Naive B cell (primary cell): ENCODE data around the gene SLC25A23. TPM values are rescaled to one million over a fixed set of nuclear protein-coding genes. Genes with fewer than 3 reads are reported as not detected.
A peak's percentile ranks its signal among the peaks of the same experiment; 100 is the strongest.

ENCODE experiments used
- ATAC-seq, 2 donors: fragments of 150-1000 bp; cut with Tn5 transposase; 2 replicates each; pipeline ENCODE4 v1.10.0; 2021; ENCODE audit warnings: low read depth in 2 of 2, mild to moderate bottlenecking in 2 of 2, moderate library complexity in 2 of 2
- DNase-seq: peaks from one replicate; pipeline ENCODE4 v3.0.0; 2022
- H3K27ac Mint-ChIP-seq, 6 donors: one replicate each; pipeline ENCODE4 v1.8.0; 2020 to 2022; ENCODE audit warnings: mild to moderate bottlenecking in 6 of 6, mixed read lengths in 6 of 6, moderate library complexity in 5 of 6, inconsistent platforms in 2 of 6
- H3K27me3 Mint-ChIP-seq, 3 donors: one replicate each; pipeline ENCODE4 v1.8.0; 2021 to 2022; ENCODE audit warnings: mixed read lengths in 3 of 3, mild to moderate bottlenecking in 1 of 3
- H3K36me3 Mint-ChIP-seq, 2 donors: one replicate each; pipeline ENCODE4 v1.8.0; 2020 to 2022; ENCODE audit warnings: mixed read lengths in 2 of 2, inconsistent platforms in 1 of 2, mild to moderate bottlenecking in 1 of 2
- H3K4me1 Mint-ChIP-seq, 3 donors: one replicate each; pipeline ENCODE4 v1.8.0; 2020 to 2022; ENCODE audit warnings: mixed read lengths in 3 of 3, inconsistent platforms in 1 of 3, mild to moderate bottlenecking in 1 of 3, moderate library complexity in 1 of 3
- H3K4me3 Mint-ChIP-seq, 8 donors: one replicate each; pipeline ENCODE4 v1.8.0; 2020 to 2022; ENCODE audit warnings: mild to moderate bottlenecking in 8 of 8, mixed read lengths in 8 of 8, moderate library complexity in 8 of 8, inconsistent platforms in 2 of 8
- H3K9me3 Mint-ChIP-seq, 7 donors: one replicate each; pipeline ENCODE4 v1.8.0; 2020 to 2022; ENCODE audit warnings: mixed read lengths in 7 of 7, mild to moderate bottlenecking in 5 of 7, inconsistent platforms in 2 of 7, moderate library complexity in 1 of 7
- polyA plus RNA-seq, 6 donors: library from polyadenylated mRNA; unstranded; fragments of 300-500 nt; fragmentation: Illumina TruSeq; gene quantifications; one replicate each; pipeline ENCODE4 v1.2.3, GENCODE V29; 2021; ENCODE audit warnings: low read depth in 6 of 6

Gene SLC25A23
- polyA plus RNA-seq, 6 donors from 2014 or later: 1.4 to 5.0 (median 3.2) TPM

DNA sequence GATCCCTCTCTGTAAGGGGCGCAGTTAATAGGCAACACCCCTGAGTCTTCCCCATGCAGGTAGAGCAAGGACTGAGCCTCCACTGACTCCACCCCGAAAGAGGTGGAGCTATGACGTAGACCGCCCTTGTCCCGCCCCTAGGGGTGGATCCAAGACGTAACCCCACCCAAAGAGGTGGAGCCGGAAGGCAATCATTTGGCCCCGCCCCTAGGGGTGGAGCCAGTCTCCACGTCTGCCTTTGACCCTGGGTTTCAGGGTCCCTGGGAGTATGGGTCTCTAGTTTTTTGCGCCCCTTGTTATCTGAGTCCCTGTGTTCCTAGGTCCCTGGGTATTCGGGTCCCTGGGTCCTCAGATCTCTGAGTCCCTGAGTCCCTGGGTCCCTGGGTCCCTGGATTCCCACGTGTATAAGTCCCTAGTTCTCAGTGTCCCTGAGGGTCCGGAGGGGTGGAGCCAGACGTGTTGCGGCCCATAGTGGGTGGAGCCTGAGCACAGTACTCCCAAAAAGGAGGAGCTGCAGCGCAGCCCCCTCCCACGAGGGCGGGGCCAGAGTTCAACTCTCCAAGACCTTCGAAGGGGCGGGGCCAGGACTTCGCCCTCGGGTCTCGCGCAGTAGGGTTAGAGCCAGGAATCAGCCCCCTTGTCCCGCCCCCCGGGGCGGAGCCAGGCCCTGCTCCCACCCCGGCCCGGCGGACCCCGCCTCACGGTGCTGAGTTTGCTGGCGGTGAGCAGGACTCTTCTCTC, 16.7 kb upstream of the SLC25A23 start:
- Mint-ChIP-seq H3K27me3 (no peaks in the 10 kb centered on the region), H3K36me3 (no peaks in the 10 kb centered on the region), H3K4me1 (peaks cover 15 to 17% (median 16%) of the 10 kb centered on the region in 3 donors), H3K9me3 (no peaks in the 10 kb centered on the region), H3K27ac (peak overlapping the region in 2 of 6 donors; percentile 15 to 76), H3K4me3 (peak overlapping the region in 1 of 8 donors; percentile 51)
- peak; percentile 85 to 89 for ATAC-seq
- peak; percentile 40 for DNase-seq

DNA sequence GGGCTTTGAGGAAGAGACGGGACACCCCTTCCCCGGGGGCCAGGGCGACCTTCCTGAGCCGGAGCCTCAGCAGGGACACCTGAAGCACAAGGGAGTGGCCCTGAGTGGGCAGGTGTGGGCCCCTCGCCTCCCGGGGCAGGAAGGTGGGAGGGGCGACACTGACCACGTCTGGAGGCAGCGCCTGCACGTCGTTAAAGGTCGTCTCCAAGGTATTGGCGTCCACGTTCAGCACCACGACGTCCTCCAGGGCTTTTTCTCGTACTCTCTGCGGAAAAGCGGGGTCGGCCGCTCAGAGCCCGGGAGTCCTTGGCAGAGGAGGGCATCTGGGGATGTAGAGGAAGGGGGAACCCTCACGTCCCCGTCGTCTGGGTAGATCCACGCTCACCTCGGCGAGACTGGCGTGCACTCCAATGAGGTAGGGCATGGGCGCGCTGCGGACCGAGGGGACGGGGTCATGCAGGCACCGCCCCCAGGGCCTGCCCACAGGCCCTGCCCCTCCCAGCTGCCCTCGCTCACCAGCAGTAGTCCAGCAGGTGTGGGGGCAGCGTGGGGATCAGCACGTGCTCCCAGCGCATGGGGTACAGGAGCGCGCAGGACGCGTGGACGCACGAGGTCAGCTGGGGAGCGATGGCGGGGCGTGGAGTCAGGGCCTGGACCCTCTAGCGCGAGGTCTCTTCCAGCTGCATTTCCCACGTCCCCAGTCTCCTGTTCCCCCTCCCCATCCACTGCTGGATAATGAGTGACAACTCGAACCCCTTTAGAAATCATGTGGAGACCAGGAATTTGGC, 15.9 kb upstream of the SLC25A23 start:
- DNase-seq (no peak), ATAC-seq (no peak)
- H3K9me3 Mint-ChIP-seq: no peaks in the 10 kb centered on the region
- no peak overlapping the region for H3K27ac Mint-ChIP-seq
- H3K4me1 Mint-ChIP-seq: peaks cover 7 to 9% (median 8%) of the 10 kb centered on the region in 3 donors
- H3K36me3 Mint-ChIP-seq: no peaks in the 10 kb centered on the region
- H3K27me3 Mint-ChIP-seq: no peaks in the 10 kb centered on the region
- peak overlapping the region in 1 of 8 donors; percentile 42 for H3K4me3 Mint-ChIP-seq

- H3K27ac Mint-ChIP-seq: no peak overlapping the region
- DNase-seq (no peak), ATAC-seq (no peak)
- no peak overlapping the region for H3K4me3 Mint-ChIP-seq
- H3K9me3 Mint-ChIP-seq: no peaks in the 10 kb centered on the region
- peaks cover 0 to 8% of the 10 kb centered on the region in 2 donors for H3K36me3 Mint-ChIP-seq
- peaks cover 0 to 2% (median 0%) of the 10 kb centered on the region in 3 donors for H3K4me1 Mint-ChIP-seq
- no peaks in the 10 kb centered on the region for H3K27me3 Mint-ChIP-seq
Observed at GRCh38 chr19:6473647-6474046, 14.1 kb upstream of the SLC25A23 start.

DNA sequence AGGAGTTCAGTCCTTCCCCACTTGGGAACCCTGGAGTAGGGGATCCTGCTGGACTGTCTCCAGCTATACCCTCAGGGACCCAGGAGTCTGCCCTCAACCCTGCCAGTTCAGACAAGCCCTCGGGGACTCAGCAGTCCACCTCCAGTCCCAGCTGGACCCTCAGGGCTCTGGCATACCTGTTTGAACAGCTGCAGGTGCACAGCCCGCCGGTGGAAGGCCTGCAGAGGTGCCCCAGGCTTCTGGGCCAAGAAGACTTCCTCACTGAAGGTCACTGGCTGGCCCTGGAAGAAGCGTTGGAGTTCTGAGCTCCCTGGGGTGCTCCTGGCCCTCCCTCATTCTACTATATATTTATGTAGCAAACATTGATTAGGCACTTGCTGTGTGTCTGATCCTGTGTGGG, 13.1 kb upstream of the SLC25A23 start:
- ATAC-seq (no peak), DNase-seq (no peak)
- H3K27ac Mint-ChIP-seq: peak overlapping the region in 1 of 6 donors; percentile 52
- H3K36me3 Mint-ChIP-seq: peaks cover 0 to 16% of the 10 kb centered on the region in 2 donors
- no peaks in the 10 kb centered on the region for H3K9me3 Mint-ChIP-seq
- no peaks in the 10 kb centered on the region for H3K27me3 Mint-ChIP-seq
- H3K4me3 Mint-ChIP-seq: no peak overlapping the region
- peaks cover 0 to 2% (median 0%) of the 10 kb centered on the region in 3 donors for H3K4me1 Mint-ChIP-seq

DNA sequence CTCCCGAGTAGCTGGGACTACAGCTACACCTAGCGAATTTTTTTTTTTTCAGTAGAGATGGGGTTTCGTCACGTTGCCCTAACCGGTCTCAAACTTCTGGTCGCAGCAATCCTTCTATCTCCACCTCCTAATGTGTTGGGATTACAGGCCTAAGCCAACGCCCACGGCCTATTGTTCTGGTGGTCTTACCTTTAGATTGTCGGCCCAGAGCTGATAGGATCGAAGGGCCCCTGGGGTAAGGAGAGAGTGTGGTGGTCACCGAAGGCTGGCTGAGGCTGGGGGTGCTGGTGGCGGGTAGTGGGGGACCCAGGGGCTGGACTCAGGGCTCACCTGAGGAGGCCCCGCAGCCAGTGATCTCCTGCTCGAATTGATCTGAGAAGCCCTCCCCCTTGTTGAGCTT, 11.5 kb upstream of the SLC25A23 start:
- Mint-ChIP-seq H3K9me3 (no peaks in the 10 kb centered on the region), H3K4me3 (no peak overlapping the region), H3K36me3 (peaks cover 0 to 16% of the 10 kb centered on the region in 2 donors), H3K27me3 (no peaks in the 10 kb centered on the region), H3K4me1 (peaks cover 0 to 5% (median 5%) of the 10 kb centered on the region in 3 donors), H3K27ac (peak overlapping the region in 1 of 6 donors; percentile 67)
- no peak for DNase-seq
- no peak for ATAC-seq

GRCh38 chr19:6470173-6470572, 10.6 kb upstream of the SLC25A23 start:
- peaks cover 0 to 4% (median 0%) of the 10 kb centered on the region in 3 donors for H3K27me3 Mint-ChIP-seq
- H3K9me3 Mint-ChIP-seq: no peaks in the 10 kb centered on the region
- H3K36me3 Mint-ChIP-seq: peaks cover 0 to 16% of the 10 kb centered on the region in 2 donors
- no peak overlapping the region for H3K4me3 Mint-ChIP-seq
- no peak for DNase-seq
- no peak overlapping the region for H3K27ac Mint-ChIP-seq
- peaks cover 5 to 7% (median 6%) of the 10 kb centered on the region in 3 donors for H3K4me1 Mint-ChIP-seq
- no peak for ATAC-seq

- H3K4me1 Mint-ChIP-seq: peaks cover 11 to 17% (median 16%) of the 10 kb centered on the region in 3 donors
- H3K27me3 Mint-ChIP-seq: peaks cover 0 to 13% (median 12%) of the 10 kb centered on the region in 3 donors
- H3K36me3 Mint-ChIP-seq: peaks cover 0 to 16% of the 10 kb centered on the region in 2 donors
- no peak overlapping the region for H3K4me3 Mint-ChIP-seq
- no peak for ATAC-seq
- H3K27ac Mint-ChIP-seq: peak overlapping the region in 4 of 6 donors; percentile 17 to 84 (median 62)
- H3K9me3 Mint-ChIP-seq: no peaks in the 10 kb centered on the region
- no peak for DNase-seq
Observed at GRCh38 chr19:6467384-6467783, 7.8 kb upstream of the SLC25A23 start.

DNA sequence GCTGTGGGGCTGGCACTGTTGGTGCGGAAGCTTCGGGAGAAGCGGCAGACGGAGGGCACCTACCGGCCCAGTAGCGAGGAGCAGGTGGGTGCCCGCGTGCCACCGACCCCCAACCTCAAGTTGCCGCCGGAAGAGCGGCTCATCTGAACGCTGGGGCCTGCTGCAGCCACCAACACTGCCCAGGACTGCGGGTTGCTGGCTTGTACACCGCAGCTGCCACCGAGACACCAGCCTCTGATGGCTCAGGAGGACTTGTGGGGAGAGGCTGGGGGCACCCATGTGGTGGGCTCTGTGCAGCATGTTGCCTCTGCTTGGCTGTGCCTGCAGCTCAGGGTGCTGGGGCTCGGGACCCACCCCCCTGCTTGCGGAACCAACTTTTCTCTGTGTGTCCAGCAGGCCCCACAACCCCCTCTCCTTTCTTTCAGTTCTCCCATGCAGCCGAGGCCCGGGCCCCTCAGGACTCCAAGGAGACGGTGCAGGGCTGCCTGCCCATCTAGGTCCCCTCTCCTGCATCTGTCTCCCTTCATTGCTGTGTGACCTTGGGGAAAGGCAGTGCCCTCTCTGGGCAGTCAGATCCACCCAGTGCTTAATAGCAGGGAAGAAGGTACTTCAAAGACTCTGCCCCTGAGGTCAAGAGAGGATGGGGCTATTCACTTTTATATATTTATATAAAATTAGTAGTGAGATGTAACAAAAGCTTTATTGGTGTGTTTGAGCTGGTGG, 7.1 kb upstream of the SLC25A23 start:
- H3K4me1 Mint-ChIP-seq: peaks cover 11 to 17% (median 16%) of the 10 kb centered on the region in 3 donors
- H3K4me3 Mint-ChIP-seq: no peak overlapping the region
- H3K27ac Mint-ChIP-seq: peak overlapping the region in 1 of 6 donors; percentile 17
- H3K36me3 Mint-ChIP-seq: peaks cover 0 to 16% of the 10 kb centered on the region in 2 donors
- H3K27me3 Mint-ChIP-seq: peaks cover 0 to 13% (median 12%) of the 10 kb centered on the region in 3 donors
- no peaks in the 10 kb centered on the region for H3K9me3 Mint-ChIP-seq
- no peak for ATAC-seq
- no peak for DNase-seq

DNA sequence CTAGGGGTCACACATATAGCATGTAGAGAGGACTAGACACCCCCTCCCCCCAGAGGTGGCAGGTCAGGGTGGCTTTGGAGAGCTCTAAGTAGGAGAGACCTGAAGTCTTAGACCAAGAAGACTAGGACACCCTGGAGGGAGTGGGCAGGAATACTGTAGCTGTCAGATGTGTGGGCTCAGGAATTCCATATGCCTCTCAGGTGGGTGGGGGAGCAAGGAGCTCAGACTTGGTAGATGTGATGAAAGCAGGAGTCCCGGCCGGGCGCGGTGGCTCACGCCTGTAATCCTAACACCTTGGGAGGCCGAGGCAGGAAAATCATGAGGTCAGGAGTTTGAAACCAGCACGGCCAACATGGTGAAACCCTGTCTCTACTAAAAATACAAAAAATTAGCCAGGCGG, 6.1 kb upstream of the SLC25A23 start:
- Mint-ChIP-seq H3K4me1 (peaks cover 12 to 17% (median 17%) of the 10 kb centered on the region in 3 donors), H3K27me3 (peaks cover 0 to 13% (median 12%) of the 10 kb centered on the region in 3 donors), H3K36me3 (peaks cover 0 to 16% of the 10 kb centered on the region in 2 donors), H3K27ac (peak overlapping the region in 4 of 6 donors; percentile 44 to 89 (median 58)), H3K4me3 (peak overlapping the region in 2 of 8 donors; percentile 6 to 9), H3K9me3 (no peaks in the 10 kb centered on the region)
- ATAC-seq (no peak), DNase-seq (no peak)

DNA sequence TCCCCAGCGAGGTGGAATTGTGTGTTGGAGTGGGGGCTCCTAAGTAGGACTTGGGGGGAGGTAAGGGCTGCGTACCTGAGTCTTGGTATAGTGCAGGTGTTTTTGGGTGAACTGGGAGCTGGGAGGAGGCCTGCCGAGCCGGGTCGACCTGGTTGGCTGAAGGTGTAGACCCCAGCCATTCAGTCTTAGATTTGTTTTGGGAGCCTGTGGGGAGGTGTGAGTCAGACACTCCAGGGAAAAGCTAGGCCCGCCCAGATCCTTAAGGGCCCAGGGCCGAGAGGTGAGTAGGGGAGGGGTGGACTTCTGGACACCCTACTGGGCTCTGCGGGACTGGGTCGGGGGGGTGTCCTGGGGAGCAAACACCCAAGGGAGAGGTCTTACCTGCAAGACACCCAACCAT, 5.4 kb upstream of the SLC25A23 start:
- Mint-ChIP-seq H3K36me3 (peaks cover 0 to 16% of the 10 kb centered on the region in 2 donors), H3K27ac (peak overlapping the region in 2 of 6 donors; percentile 48 to 74), H3K9me3 (no peaks in the 10 kb centered on the region), H3K4me1 (peaks cover 19 to 23% (median 19%) of the 10 kb centered on the region in 3 donors), H3K27me3 (peaks cover 0 to 13% (median 12%) of the 10 kb centered on the region in 3 donors), H3K4me3 (peak overlapping the region in 7 of 8 donors; percentile 1 to 64 (median 53))
- ATAC-seq (no peak), DNase-seq (no peak)

- peaks cover 0 to 13% (median 12%) of the 10 kb centered on the region in 3 donors for H3K27me3 Mint-ChIP-seq
- peak within 1 kb of the TSS; percentile 56 to 71 (median 64) for H3K4me3 Mint-ChIP-seq
- peaks cover 20 to 25% (median 21%) of the 10 kb centered on the region in 3 donors for H3K4me1 Mint-ChIP-seq
- DNase-seq: no peak
- H3K36me3 Mint-ChIP-seq: peaks cover 0 to 9% of the 10 kb centered on the region in 2 donors
- H3K9me3 Mint-ChIP-seq: no peaks in the 10 kb centered on the region
- ATAC-seq: no peak
- peak within 1 kb of the TSS in 2 of 6 donors; percentile 48 to 74 for H3K27ac Mint-ChIP-seq
Observed at GRCh38 chr19:6464070-6464873, 4.7 kb upstream of the SLC25A23 start, which contains the start of gene CRB3. CRB3 (plus strand) TSS chr19:6464271; CDS start chr19:6464702, 431 bp downstream.
